Limb (tissue), 2 donors: Measurements from ENCODE around the gene ZNF221.
A peak's percentile ranks its signal among the peaks of the same experiment; 100 is the strongest.
"Not testable (repeated sequence)": the region's sequence is repeated elsewhere in the genome, so short reads cannot be mapped to it uniquely, and the experiment has no call there.

ENCODE experiments used
- DNase-seq, 2 donors: peaks; one replicate each; pipeline ENCODE4 v3.0.0-alpha.2; 2016; ENCODE audit errors: extremely low spot score in 2 of 2

ZNF221 gene

DNA sequence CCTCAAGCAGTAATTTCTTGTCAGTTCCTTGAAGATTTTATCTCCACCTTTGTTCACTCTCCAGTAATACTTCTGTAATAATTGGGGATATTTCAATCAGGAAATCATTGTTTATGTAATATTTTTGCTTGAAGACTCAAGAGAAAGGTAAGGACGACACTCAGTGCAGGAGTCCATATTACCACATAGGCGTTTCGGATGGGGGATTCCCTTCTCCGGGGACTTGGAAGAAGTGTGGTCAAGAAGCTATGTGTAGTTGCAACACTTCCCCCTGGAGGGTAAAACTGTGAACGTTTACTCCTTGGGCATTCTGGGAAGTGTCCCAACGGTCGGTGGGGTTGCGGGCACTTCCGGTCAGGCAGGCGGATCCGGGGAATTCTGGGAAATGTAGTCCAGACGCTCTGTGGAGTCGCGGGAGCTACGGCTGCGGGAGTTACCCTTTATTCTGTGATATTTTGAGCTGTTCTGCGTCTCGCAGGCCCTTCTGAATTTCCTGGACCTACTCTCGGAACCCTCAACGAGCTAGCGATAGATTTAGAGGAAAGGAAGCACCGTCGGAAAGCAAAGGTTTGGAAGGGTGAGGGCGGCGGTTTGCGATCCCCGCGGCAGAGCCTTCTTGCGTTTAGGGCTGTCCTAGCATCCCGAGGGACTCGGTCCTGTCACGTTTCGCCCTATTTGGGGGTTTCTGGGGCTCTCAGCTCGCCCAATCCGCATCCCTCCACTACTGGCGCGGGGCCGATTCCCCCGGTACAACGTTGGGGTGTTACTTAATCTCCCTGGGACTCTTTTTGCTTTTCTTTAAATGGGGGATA, at the start of gene ZNF221:
TSS of gene ZNF221 (plus strand) at position 395 of the 812 bp plus-strand sequence. CDS start 11,499 bp downstream, outside the sequence.
- DNase-seq: peak; percentile 90 to 93

DNA sequence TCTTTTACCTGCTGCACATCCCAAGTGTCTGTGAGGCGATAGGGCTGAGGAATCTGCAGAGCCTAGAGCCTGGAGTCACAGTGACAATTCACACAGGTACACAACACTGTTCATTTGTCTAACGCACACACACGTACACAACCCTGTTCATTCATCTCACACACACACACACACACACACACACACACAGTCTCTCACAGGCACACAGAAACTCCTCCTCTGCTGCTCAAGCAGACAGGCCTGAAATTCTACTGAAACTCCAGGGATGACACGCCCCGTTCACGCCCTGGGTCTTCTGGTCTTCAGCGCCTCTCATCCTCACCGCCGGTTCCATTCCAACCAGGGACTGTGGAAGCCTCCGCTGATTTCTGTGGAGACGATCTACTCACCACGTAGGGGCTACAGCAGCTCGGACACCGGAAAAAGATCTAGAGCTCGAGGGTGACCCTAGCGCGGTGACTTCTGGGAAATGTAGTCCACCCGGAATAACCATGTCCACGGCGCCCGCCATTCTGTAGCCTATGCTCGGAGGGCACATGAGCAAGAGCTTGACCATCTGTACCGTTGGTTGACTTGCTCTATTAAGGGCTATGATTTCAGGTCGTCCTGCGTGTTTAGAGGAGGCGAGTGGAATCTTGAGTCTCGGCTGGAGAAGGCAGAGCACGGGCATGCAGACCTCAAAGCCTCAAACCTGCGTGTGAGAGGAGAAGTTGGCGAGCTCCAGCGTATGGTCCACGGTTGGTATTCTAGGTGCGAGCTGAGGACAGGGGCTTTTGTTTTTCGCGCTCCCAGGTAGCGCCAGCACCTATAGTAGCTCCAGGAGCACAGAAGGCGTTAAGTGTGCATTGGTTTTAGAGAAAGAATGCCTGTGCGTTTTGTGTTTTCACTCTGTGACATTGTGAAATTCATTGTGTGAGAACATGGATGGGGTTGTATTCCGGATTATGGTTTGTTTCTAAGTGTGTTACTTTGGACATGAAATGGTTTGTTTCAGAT, 49.3 kb upstream of the ZNF221 start:
- peak; percentile 84 to 87 for DNase-seq

DNA sequence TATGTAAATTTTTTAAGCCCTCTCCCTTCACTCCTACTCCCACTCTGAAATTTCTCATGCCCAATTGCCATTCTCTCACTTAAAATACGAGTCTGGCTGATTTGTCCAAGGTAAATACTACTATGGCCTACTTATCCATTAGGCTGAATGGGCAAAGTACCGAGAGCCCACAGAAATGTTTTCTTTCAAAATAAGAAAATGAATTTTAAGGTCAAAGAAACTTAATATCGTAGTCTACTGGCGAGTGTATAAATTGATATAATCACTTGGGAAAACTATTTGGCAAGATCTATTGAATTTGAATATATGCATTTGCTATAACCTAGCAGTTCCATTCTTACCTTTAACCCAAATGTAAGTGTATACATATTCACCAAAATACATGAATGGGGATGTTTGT, 48.6 kb upstream of the ZNF221 start:
- no peak for DNase-seq

DNA sequence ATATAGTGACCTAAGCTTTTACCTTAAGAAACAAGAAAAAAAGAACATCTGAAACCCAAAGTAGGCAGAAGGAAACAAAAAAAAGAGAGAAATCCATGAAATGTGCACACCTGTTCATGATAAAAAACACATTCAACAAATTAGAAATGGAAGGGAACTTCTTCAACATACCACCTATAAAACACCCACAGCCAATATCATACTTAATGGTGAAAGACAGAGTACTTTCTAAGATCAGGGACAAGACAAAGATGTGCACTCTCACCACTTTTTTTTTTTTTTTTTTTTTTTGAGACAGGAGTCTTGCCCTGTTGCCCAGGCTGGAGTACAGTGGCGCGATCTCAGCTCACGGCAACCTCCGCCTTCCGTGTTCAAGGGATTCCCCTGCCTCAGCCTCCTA, 45.1 kb upstream of the ZNF221 start:
- no peak for DNase-seq

DNA sequence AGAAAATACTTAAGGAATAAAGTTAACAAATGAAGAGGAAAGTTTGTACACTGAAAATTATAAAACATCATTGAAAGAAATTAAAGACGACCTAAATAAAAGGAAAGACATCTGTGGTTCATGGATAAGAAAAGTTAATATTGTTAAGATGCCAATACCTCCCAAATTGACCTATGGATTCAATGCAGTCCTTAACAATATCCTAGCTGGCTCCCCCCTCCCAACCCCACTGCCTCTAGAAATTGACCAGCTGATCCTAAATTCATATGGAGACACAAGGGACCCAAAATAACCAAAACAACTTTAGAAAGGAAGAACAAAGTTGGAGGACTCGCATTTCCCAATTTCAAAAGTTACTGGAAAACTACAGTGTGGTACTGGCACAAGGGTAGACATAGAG, 44.3 kb upstream of the ZNF221 start:
- no peak for DNase-seq

DNA sequence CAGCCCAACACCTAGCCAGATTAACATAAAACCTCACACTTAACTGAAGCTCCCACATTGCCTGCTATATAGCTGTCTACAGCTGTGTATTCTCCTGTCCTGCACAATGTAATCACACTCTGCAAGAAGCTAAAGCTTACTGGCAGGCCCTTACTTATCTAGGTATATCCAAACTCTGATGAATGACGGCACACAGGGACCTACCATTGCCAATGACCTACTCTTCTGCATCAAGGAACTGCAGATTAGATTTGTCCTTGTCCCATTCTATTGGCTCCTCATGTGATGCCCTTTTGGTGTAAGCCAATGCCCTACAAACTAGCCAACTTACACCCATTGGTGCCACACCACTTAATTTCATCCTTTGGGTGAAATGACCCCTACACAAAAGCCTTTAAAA, 42.4 kb upstream of the ZNF221 start:
- no peak for DNase-seq

DNA sequence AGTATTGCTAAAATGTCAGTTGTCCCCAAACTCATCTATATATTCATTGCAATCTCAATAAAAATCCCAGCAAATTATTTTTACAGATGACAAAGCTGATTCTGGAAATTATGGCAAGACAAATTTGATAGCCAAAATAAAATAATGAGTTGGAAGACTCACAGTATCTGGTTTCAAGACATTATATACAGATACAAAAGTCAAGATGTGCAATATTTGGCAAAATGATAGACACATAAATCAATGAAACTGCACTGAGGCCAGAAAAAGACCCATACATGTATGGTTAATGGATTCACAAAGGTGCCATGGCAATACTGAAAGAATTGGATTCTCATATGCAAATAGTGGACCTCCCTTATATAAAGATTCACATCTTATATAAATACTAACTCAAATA, 40.1 kb upstream of the ZNF221 start:
- DNase-seq: no peak

DNA sequence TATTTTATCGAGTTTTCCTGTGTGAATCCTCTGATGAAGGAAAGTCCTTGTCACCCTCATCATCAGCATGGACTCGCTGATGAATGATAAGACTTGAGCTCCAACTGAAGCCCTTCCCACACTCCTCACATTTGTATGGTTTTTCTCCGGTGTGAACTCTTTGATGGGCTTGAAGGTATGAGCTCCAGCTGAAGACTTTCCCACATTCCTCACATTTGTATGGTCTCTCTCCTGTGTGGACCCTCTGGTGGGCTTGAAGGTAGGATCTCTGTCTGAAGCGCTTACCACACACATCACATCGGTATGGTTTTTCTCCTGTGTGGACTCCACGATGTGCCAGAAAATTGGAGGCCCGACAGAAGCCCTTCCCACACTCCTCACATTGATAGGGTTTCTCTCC, 37.6 kb upstream of the ZNF221 start:
- DNase-seq: no peak

DNA sequence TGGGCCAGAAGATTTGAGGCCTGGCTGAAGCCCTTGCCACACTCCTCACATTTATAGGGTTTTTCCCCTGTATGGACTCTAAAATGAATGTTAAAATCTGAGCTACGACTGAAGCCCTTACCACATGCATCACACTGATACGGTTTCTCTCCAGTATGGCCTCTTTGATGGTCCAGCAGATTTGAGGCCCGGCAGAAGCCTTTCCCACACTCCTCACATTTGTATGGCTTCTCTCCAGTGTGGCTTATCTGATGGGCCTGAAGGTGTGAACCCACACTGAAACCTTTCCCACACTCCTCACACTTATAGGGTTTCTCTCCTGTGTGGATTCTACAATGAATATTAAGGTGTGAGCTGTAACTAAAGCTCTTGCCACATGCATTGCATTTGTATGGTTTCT, 37.0 kb upstream of the ZNF221 start:
- DNase-seq: no peak

DNA sequence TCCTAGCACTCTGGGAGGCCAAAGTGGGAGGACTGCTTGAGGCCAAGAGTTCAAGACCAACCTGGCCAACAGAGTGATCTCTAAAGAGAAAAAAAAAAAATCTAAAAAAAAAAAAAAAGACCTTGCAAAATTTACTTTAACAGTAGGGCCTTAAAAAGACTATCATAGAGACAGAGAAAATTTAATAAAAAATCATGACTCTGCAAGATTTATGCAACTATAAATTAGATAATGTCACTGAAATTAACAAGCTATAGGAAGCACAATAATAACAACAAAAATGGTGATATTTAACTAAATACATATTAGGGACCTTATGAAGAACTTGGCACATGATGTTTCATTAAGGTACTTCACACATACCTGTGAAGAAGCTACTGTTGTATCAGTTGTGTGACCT, 27.2 kb upstream of the ZNF221 start:
- no peak for DNase-seq

DNA sequence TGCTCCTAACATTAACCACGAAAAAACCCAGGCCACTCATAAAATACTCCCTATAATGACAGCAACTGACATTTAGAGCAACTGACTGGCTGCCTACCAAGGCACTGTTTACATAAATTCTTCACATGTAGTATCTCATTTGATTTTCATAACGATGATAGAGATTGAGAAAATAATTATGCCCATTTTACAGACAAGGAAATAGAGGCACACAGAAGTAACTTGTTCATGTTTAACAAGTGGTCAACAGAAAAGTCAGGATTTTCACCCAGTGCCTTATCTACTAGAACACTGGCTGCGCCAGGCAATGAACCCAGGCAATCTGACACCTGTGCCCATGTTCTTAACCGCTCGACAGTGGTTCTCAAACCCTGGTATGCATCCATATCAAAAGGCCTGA, 22.2 kb upstream of the ZNF221 start:
- no peak for DNase-seq

DNA sequence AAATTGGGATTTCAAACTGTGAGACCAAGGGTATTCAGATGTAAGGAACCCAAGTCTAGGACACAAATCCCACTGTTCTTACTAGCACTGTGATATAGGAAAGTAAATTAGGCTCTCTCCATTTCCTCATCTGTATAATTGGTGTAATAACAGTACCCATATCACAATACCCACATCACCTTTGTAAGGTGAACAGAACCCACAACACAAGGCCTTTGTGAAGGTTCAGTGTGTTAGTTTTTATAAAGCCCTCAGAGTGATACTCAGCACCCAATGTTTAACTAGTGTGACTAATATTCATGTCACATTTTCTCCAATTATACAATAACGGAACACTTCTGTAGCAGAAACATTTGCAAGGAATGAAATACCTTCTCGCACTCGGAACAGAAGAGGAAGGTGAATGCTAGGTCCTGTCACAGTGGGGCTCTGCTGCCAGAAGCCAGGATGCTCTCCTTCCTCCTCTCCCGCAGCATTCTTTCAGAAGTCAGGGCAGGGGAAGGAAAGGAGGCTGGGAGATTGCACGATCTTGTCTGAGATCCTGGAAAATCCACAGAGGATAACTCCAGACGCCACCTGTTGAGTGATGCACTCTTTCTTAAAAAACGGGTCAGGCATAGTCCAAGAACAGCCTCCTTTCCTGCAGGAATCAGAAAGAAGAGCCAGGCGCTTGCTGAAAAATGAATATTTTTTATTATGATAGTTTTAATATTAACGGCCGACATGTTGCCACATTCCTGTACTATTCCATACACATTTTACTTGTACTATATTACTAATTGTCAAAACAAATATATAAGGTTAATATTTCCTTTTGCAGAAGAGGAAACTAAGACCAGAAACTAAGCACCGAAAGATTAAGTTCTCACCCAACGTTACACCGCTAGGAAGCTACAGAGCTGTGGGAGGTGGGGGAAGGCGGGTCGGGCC, 16.7 kb upstream of the ZNF221 start:
- DNase-seq: peak in 1 of 2 donors; percentile 6

DNA sequence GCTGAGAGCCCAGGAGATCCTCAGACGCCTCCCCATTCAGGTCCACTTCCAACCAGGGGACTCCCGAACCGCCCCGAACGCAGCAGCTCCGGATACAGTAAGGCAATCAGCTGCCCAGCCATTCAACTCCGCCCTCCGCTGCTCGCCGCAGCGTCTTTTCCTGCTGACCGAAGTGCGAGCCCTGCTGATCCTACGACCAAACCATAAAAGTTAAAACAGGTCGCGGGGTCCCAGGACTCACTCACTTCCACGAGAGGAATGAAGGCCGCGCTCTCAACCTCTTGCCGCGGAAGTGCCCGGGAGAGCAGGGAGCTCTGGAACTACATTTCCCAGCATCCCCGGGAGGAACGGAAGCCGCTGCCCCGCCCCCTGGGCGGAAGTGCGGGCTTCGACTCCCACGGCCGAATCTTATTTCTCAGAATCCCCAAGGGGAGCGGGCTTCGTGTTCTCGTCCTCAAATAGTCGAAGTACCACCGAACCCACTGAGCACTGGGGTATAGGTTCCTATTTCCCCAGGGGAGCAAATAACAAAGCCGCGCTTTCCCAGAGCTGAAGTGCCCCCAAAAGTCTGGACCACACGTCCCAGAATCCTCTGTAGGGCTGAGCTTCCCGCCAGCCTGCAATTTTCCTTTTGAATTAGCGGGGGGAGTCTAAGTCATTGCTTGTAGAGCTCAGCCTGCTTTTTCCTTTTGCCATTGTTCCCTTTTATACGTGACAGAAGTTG, 15.9 kb upstream of the ZNF221 start, which contains the start of gene ZNF45:
TSS of gene ZNF45 (minus strand) at position 298 of the 724 bp plus-strand sequence. CDS start 13,097 bp downstream, outside the sequence.
- DNase-seq: peak; percentile 92 to 95

DNA sequence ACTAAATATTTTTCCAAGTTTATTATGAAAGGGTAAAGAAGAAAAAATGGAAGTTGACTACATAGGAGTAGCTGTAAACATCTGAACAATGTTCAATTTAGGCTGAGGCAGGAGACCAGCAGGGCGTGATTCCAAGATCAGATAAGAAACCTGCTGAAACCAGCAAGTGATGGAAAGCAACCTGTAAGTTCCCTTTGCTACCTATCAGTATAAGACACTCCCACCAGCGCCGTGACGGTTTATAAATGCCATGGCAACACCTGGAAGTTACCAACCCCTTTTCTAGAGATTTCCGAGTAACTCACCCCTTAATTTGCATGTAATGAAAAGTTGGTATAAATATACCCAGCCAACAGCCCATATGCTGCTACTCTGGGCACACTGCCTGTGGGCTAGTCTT, 14.8 kb upstream of the ZNF221 start:
- DNase-seq: no peak

DNA sequence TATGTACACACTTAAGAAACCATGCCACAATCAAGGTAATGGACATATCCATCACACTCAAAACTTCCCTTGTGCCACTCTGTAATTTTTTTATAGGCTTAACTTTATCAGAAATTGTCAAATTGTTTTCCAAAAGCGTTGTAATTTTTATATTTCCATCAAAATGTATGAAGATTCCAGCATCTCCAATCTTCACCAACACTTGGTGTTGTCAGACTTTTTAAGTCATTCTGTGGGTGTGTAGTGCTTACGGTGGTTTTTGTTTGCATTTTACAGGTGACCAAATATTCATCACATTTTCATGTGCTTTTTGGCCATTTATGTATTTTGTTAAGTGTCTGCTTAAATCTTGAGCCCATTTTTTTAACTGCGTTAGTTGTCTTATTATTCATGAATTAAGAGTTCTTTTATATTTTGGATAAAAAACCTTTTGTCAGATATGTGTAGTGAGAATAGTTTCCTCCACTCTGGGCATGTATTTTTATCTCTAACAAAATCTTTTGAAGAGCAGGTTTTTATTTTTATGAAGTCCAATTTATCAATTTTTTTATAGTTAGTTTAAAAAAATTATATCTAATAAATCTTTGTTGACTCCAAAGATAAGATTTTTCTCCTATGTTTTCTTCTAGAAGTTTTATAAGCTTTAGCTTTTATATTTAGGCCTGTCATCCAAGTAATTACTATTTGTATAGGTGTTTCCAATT, 11.3 kb upstream of the ZNF221 start:
- no peak for DNase-seq

DNA sequence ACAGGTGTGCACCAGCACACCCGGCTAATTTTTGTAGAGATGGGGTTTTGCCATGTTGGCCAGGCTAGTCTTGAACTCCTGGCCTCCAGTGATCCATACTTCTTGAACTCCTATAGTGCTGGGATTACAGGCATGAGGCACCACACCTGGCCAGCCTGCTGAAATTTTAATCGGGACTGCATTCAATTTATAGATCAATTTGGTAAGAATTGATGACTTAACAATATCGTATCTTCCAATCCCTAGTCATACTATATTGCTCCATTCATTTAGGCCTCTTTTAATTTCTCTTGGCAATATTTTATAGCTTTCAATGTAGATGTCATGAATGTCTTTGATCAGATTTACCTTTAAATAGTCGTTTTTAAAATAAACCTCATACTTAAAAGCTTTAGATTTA, 10.3 kb upstream of the ZNF221 start:
- DNase-seq: no peak

DNA sequence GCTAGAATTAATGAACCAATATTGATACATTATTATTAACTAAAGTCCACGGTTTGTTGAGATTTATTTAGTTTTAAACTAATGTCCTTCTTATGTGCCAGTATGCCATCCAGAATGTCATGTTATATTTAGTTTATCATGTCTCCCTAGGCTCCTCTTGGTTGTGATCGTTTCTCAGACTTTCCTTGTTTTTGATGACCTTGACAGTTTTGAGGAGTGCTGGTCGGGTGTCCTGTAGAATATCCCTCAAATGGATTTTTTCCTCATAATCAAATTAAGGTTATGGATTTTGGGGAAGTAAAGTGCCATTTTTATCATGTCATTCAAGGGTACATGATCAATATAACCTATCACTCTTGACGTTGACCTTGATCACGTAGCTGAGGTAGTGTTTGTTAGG, 9.8 kb upstream of the ZNF221 start:
- no peak for DNase-seq

DNA sequence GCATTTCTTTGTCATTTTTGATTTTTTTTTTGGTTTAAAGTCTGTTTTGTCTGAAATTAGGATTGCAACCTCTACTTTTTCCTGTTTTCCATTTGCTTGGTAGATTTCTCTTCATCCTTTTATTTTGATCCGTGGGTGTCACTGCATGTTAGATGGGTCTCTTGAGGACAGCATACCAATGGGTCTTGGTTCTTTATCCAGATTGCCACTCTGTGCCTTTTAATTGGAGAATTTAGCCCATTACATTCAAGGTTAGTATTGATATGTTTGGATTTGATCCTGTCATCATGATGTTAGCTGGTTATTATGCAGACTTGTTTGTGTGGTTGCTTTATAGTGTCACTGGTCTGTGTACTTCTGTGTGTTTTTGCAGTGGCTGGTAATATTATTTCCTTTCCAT, 3.6 kb upstream of the ZNF221 start:
- DNase-seq: not testable (repeated sequence)

DNA sequence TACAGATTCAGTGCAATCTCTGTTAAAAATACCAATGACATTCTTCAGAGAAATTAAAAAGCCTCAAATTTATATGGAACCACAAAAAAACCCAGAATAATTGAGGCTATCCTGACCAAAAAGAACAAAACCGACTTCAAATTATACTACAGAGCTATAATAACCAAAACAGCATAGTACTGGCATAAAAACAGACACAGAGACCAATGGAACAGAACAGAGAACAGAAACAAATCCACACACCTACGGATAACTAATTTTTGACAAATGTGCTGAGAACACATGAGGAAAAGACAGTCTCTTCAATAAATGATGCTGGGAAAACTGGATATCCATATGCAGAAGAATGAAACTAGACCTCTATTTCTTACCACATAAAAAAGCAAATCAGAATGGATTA, 1.2 kb upstream of the ZNF221 start:
- not testable (repeated sequence) for DNase-seq

DNA sequence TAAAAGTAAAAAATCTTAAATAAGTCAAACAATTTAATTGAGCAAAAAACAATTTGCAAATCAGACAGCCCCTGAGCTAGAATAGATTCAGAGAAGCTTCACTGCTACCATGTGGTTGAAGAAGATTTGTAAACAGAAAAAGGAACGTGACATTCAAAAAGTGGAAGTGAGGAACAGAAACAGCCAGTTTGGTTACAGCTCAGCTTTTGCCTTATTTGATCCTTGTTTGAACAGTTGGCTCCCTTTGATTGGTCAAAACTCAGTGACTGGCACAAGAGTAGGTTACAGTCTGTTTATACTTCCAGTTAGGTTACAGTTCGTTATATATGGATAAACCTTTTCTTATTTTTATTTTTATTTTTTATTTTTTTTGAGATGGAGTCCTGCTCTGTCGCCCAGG, 5.8 kb downstream of the ZNF221 start:
- DNase-seq: no peak
